Colonic mucosa (tissue), 4 donors: Measurements from ENCODE around the gene PPM1H. TPM values are rescaled to one million over a fixed set of nuclear protein-coding genes. Genes with fewer than 3 reads are reported as not detected.

Experiments
- DNase-seq: peaks from one replicate; pipeline ENCODE4 v3.0.0-alpha.2; 2020
- H3K27ac ChIP-seq: fragments of 200-600 bp; one replicate; pipeline ENCODE4 v1.8.0; 2021
- H3K27me3 ChIP-seq: fragments of 200-600 bp; one replicate; pipeline ENCODE4 v1.8.0; 2021
- H3K36me3 ChIP-seq: fragments of 200-600 bp; one replicate; pipeline ENCODE4 v1.8.0; 2021
- H3K4me1 ChIP-seq: fragments of 200-600 bp; one replicate; pipeline ENCODE4 v1.8.0; 2021; ENCODE audit warnings: mild to moderate bottlenecking
- H3K4me3 ChIP-seq: fragments of 200-600 bp; one replicate; pipeline ENCODE4 v1.8.0; 2021
- H3K9ac ChIP-seq, 2 donors: one replicate each; pipeline ENCODE4 v1.7.0; 2013; ENCODE audit warnings: control low read depth in 2 of 2, low read depth in 2 of 2, low read length in 2 of 2
- H3K9me3 ChIP-seq: fragments of 200-600 bp; one replicate; pipeline ENCODE4 v1.8.0; 2021
- CTCF ChIP-seq: fragments of 200-600 bp; IDR thresholded peaks from one replicate; pipeline ENCODE4 v1.8.0; 2022; ENCODE audit warnings: antibody characterized with exemption, mild to moderate bottlenecking
- intact Hi-C: fragments of 100-400 bp; cut with DNase I; formaldehyde crosslinking; loops from one replicate; pipeline ENCODE4 v1.14.1; 2022
- total RNA-seq, 2 donors: library from RNA; stranded (reverse); fragmentation: NEBNext Ultra II Directional in 1 of 2; extraction: Animal tissue kit (Norgen Biotek cat#: 25700) in 1 of 2; gene quantifications; one replicate each; pipeline ENCODE4 v1.2.1, GENCODE V29; 2021
- donor health status: healthy.
- donor health status: DM: no; HTN: no; CAD: no.
- donor health status: DM: no; HTN: no; CAD: no.

PPM1H gene
- total RNA-seq, 2 donors from 2014 or later = 7.4 to 8.1 TPM

GRCh38 chr12:62895351-62895877, 39.5 kb downstream of the PPM1H start:
- Histone ChIP-seq H3K4me3 (no peak overlapping the region), H3K9me3 (no peaks in the 10 kb centered on the region), H3K36me3 (no peaks in the 10 kb centered on the region), H3K27me3 (no peaks in the 10 kb centered on the region), H3K27ac (no peak overlapping the region), H3K9ac (no peak overlapping the region), H3K4me1 (no peaks in the 10 kb centered on the region)
- DNase-seq = no peak
- intact Hi-C loops = no loop called here
- TF ChIP-seq CTCF = no peak

DNA sequence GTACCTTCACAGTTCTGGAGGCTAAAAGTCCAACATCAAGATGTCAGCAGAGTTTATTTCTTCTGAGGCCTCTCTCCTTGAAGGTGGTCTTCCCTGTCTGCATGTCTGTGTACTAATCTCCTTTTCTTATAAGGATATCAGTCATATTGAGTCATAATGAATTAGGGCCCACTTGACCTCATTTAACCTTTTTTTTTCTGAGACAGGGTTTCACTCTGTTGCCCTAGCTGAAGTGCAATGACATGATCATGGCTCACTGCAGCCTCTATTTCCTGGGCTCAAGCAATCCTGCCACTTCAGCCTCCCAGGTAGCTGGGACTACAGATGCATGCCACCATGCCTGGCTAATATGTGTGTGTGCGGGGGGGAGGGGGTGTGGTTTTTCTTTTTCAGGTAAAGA, 41.7 kb downstream of the PPM1H start:
- intact Hi-C loops = no loop called here
- Histone ChIP-seq H3K4me1 (no peaks in the 10 kb centered on the region), H3K36me3 (no peaks in the 10 kb centered on the region), H3K27me3 (no peaks in the 10 kb centered on the region), H3K4me3 (no peak overlapping the region), H3K9ac (no peak overlapping the region), H3K9me3 (no peaks in the 10 kb centered on the region), H3K27ac (no peak overlapping the region)
- no peak for DNase-seq
- no peak for TF ChIP-seq CTCF

DNA sequence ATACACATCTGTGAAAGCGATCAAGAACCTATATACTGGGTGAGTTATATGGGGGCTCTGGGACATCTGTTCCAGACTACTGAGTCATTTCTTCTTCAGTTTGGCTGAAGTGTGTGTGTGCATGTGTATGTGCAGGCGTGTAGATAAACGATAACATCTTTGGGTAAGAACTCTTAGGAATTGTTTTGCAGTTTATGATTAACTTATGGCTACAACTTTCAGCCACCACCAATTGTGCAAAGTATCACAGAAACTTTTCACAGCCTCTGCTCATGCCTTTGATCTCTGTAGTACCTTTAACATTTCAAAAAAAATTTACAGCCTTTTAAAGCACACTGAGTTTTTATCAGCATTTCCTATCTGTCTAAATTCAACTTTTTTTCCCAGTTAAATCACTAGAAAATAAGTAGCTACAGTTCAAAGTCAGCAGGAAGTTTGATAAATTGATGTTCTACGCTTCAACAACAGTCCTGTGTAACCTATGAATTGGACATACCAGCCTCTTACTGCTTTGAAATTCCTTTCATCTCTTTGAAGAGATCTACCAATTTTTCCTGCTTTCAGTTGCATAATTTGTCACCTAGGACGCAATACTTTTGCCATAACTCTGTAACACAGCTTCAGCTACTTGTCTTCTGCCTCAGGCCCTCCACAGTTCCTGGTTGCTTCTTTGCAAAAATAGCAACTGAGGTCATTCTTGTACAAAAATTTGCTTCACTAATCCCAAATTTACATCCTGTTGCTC, 43.0 kb downstream of the PPM1H start:
- DNase-seq = no peak
- no peak overlapping the region for H3K9ac ChIP-seq

DNA sequence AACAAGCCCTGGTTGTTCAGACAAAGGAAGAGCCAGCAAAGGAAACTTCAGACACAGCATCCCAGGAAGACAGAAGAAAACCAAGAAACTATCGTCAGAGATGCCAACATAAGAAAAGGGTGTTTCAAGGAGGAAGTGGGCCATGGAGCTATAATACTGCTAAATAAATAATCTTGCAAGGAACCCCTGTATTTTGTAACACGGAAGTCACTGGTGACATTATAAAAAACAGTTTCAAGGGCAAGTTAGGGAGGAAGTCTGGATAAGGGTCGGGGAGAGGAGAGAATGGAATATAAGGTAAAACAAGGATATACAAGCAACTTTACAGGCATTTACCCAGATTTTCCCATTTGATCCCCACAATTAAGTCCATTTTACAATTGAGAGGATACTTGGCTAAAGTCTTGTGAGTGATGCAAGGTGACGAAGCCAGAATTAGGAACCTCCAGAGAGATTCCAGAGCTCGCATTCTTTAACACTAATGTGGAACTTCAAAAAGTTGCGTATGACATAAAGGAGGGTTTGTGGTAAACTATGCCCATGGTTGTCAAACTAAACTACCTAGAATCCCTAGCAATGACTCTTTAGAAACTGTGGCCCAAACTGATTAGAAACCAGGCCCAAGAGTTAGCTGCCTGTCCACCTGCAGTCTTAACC, 46.4 kb downstream of the PPM1H start:
- no peaks in the 10 kb centered on the region for H3K27me3 ChIP-seq
- no peaks in the 10 kb centered on the region for H3K4me1 ChIP-seq
- no peak overlapping the region for H3K4me3 ChIP-seq
- DNase-seq = no peak
- H3K9me3 ChIP-seq = no peaks in the 10 kb centered on the region
- intact Hi-C loops = no loop called here
- H3K27ac ChIP-seq = no peak overlapping the region
- no peak overlapping the region for H3K9ac ChIP-seq
- TF ChIP-seq CTCF = no peak
- no peaks in the 10 kb centered on the region for H3K36me3 ChIP-seq

More for the DNA sequence above, 43.0 kb downstream of the PPM1H start:
- intact Hi-C loops = no loop called here
- H3K27ac ChIP-seq = no peak overlapping the region
- TF ChIP-seq CTCF = no peak
- no peaks in the 10 kb centered on the region for H3K27me3 ChIP-seq
- no peaks in the 10 kb centered on the region for H3K9me3 ChIP-seq
- no peaks in the 10 kb centered on the region for H3K36me3 ChIP-seq
- no peak overlapping the region for H3K4me3 ChIP-seq
- H3K4me1 ChIP-seq = no peaks in the 10 kb centered on the region

DNA sequence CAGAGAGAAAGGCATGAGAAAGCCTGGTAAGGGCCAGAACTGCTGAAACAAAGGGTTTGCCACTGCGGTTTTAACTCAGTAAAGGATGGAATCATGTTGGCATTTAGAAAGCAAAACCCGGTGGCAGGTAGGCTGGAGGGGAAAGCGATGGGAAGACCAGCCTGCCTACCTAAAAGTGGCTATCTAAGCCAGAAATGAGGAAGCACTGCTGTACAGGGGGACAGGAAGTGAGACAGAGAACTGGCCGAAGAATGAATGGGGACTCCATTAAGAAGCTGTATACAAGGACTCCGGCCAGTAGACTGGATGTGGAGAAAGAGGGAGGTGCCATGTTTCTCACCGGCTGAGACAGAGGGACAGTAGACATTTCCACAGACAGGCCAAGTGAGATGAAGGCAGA, 48.2 kb downstream of the PPM1H start:
- Histone ChIP-seq H3K27ac (no peak overlapping the region), H3K9ac (no peak overlapping the region), H3K36me3 (no peaks in the 10 kb centered on the region), H3K27me3 (no peaks in the 10 kb centered on the region), H3K4me3 (no peak overlapping the region), H3K4me1 (no peaks in the 10 kb centered on the region), H3K9me3 (no peaks in the 10 kb centered on the region)
- no peak for DNase-seq
- no peak for TF ChIP-seq CTCF
- intact Hi-C loops = no loop called here
